GM12878 (cell line): ENCODE measurements around the gene KRT73.

Experiments used
- CTCF ChIP-seq, 3 experiments: IDR thresholded peaks in 2 of 3; conservative IDR thresholded peaks in 1 of 3; 2 replicates each; pipeline ENCODE4 v1.5.1; 2011; ENCODE audit warnings: low read depth in 3 of 3, low read length in 3 of 3, mild to moderate bottlenecking in 3 of 3, control low read depth in 2 of 3, moderate library complexity in 2 of 3, inconsistent platforms in 1 of 3, mixed read lengths in 1 of 3; ENCODE audit not compliant: control insufficient read depth in 2 of 3, insufficient read depth in 1 of 3; ENCODE audit errors: extremely low read depth in 1 of 3
- GABPA ChIP-seq: IDR thresholded peaks from 2 replicates; pipeline ENCODE4 v1.6.1; 2014; ENCODE audit warnings: antibody characterized with exemption, low read depth, mild to moderate bottlenecking, inconsistent platforms
- PRDM15 ChIP-seq: fragments of 450-650 bp; formaldehyde crosslinking; IDR thresholded peaks from 2 replicates; pipeline ENCODE4 v1.4.0; 2020; ENCODE audit warnings: mild to moderate bottlenecking, moderate library complexity
- YY1 ChIP-seq: IDR thresholded peaks from 2 replicates; pipeline ENCODE4 v1.6.1; 2011; ENCODE audit warnings: low read depth, mild to moderate bottlenecking, low read length

- TF ChIP-seq PRDM15 (CRISPR knock-in tag) = no peak
- no peak for TF ChIP-seq GABPA
- no peak for TF ChIP-seq CTCF (IDR thresholded peaks at IDR 0.05 in 2 of 3, conservative IDR thresholded peaks at IDR 0.05 in 1 of 3; ENCODE audit: control insufficient read depth in 2 of 3, extremely low read depth in 1 of 3, insufficient read depth in 1 of 3, low read depth in 3 of 3, low read length in 3 of 3)
- no peak for TF ChIP-seq YY1
These were observed 18.3 kb downstream of the KRT73 start for GRCh38 chr12:52600071-52600470.
